Stimulated activated CD8-positive, alpha-beta memory T cell treated with anti-CD3 and anti-CD28 coated beads, Interleukin-4, amount 100 ng/mL, for 1 hour (primary cell): Measurements from ENCODE around the gene TRAFD1.

Source experiments
- DNase-seq, 2 donors: peaks; one replicate each; pipeline ENCODE4 v3.0.0-alpha.2; 2020; ENCODE audit warnings: low read depth in 2 of 2, low spot score in 1 of 2

Gene TRAFD1

GRCh38 chr12:112175361-112176155, 50.2 kb downstream of the TRAFD1 start:
- no peak for DNase-seq

- no peak for DNase-seq
Measured at GRCh38 chr12:112176321-112177010, 51.1 kb downstream of the TRAFD1 start.

- no peak for DNase-seq
Measured at GRCh38 chr12:112178796-112179195, 53.4 kb downstream of the TRAFD1 start.

- no peak for DNase-seq
Measured at GRCh38 chr12:112179341-112179740, 54.0 kb downstream of the TRAFD1 start.

- no peak for DNase-seq
Measured at GRCh38 chr12:112179916-112180315, 54.6 kb downstream of the TRAFD1 start.

GRCh38 chr12:112180422-112180821, 55.1 kb downstream of the TRAFD1 start:
- DNase-seq = no peak

GRCh38 chr12:112182499-112182898, 57.1 kb downstream of the TRAFD1 start:
- no peak for DNase-seq

- DNase-seq = no peak
Measured at GRCh38 chr12:112183141-112184021, 58.0 kb downstream of the TRAFD1 start.

GRCh38 chr12:112184056-112184887, 58.9 kb downstream of the TRAFD1 start:
- no peak for DNase-seq

- no peak for DNase-seq
Measured at GRCh38 chr12:112185093-112185923, 59.9 kb downstream of the TRAFD1 start.

- no peak for DNase-seq
Measured at GRCh38 chr12:112188130-112188830, 62.9 kb downstream of the TRAFD1 start.

- DNase-seq = no peak
Measured at GRCh38 chr12:112190231-112191025, 65.1 kb downstream of the TRAFD1 start.

- no peak for DNase-seq
Measured at GRCh38 chr12:112191201-112191600, 65.8 kb downstream of the TRAFD1 start.

GRCh38 chr12:112191840-112192321, 66.5 kb downstream of the TRAFD1 start:
- DNase-seq = no peak

GRCh38 chr12:112192475-112192874, 67.1 kb downstream of the TRAFD1 start:
- DNase-seq = no peak

- DNase-seq = no peak
Measured at GRCh38 chr12:112194601-112195247, 69.4 kb downstream of the TRAFD1 start.

GRCh38 chr12:112196196-112196875, 71.0 kb downstream of the TRAFD1 start:
- DNase-seq = no peak
